Activated T-helper 9 cell treated with anti-CD3 and anti-CD28 coated beads, Interleukin-2, amount 50 U/mL, for 16 hours (primary cell): ENCODE data around the gene AMPD3.

Source experiments
- DNase-seq: peaks from one replicate; pipeline ENCODE4 v3.0.0-alpha.2; 2020; ENCODE audit warnings: low read depth

The AMPD3 gene

DNA sequence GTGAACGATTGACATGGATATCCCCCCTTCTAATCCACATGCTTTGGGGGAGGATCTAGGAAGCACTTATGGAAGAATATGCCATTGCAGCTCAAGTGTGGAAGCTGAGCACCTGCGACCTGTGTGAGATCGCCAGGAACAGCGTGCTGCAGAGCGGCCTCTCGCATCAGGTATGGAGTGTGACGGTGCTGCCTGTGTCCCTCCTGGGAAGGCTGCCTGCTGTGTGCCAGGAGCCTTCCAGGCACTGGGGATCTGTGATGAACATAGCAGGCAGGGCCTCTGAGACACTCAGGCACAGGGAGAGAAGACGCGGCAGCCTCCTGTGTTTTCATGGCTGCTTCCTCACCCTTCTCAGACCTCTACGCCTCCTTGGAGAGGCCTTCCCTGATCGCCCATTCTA lies 49.4 kb downstream of the AMPD3 start:
- DNase-seq, result no peak

DNA sequence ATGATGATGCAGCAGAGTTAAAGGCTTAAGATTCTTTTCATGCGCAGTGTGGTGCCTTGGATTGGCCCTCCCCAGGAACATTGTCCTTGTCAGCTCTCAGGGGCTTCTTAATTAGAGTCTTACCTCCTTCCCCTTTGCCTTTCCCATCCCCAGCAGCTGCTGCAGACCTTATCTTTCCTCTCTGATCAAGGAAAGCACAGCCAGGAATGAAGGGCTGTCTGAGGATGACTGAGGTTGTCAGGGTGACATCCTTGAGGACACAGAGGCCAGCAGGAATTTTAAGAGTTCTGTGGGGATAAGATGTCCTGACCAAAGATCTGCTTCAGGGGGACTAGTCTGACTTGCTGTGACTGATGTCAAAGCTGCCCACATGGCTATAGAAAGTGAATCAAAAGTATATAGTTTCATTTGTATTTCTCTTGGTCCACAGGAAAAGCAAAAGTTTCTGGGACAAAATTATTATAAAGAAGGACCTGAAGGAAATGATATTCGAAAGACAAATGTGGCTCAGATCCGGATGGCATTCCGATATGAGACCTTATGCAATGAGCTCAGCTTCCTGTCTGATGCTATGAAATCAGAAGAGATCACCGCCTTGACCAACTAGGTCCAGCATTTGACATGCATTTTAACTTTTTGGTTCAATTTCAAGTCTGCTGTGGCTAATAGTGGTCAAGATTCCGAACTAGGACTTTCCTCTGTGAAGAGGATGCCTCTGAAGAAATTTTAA lies 50.4 kb downstream of the AMPD3 start:
- DNase-seq, result no peak

DNA sequence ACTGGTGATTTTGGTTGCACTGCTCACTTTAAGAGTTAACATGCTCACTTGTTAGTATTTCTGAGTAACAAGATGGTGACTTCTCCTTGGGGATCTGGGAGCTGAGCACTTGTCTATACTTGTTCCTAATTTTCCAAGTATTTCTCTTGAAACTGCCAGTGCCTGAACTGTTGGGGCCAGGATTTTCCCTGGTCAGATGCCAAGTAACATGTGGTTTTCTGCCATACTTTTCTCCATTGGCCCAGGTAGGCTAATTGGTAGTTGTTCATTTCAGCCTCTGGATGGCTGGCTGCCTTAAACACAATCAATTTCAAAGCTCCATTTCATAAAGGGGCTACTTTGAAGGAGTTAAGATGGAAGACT lies 50.9 kb downstream of the AMPD3 start:
- DNase-seq, result no peak

DNA sequence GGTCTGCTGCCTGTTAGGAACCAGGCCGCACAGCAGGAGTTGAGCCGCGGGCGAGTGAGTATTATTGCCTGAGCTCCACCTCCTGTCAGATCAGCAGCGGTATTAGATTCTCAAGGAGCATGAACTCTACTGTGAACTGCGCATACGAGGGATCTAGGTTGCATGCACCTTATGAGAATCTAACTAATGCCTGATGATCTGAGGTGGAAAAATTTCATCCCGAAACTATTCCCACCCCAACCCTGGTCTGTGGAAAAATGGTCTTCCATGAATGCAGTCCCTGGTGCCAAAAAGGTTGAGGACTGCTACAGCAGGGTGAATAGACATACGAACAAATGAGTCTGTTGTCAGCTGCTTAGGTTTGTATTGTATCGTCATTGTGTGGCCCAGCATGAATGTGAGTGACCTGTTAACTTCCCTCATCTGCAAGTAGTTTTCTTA lies 56.1 kb downstream of the AMPD3 start:
- DNase-seq, result no peak

DNA sequence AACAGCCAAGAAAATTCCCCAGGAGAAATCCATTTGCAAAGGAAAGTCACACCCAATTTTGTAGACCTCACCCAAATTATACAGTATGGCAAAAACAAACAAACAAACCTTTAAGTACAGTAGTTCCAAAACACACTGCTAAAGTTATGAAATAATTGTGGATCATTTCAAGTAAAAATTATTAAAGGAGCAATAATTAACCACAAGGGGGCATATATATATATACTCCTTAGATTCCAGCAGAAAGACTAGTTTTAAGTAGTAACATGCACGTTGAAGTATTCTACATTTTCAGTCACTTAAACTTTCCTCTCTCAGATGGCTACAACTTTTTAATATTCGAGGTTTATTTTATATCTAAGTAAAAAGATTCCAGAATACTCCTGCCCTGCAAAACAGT lies 59.1 kb downstream of the AMPD3 start:
- DNase-seq, result no peak

DNA sequence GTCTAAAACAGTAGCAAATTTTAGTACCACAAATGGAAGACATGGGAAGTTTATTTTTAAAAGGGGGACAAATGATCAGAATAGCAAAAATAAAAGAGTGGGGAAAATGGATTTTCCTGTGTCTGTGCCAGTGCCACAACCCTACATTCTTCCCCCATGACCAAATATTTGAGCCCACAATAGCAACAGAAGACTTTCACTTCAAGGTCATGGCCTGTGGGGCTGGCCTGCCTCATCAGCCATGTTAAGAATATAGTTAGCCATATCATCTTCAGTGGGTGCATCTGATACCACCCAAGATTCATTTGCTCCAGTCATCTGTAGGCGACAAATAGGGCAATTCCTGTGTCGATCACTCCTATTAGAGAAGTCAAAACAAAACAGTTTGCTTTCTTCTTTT lies 59.6 kb downstream of the AMPD3 start:
- DNase-seq, result no peak

DNA sequence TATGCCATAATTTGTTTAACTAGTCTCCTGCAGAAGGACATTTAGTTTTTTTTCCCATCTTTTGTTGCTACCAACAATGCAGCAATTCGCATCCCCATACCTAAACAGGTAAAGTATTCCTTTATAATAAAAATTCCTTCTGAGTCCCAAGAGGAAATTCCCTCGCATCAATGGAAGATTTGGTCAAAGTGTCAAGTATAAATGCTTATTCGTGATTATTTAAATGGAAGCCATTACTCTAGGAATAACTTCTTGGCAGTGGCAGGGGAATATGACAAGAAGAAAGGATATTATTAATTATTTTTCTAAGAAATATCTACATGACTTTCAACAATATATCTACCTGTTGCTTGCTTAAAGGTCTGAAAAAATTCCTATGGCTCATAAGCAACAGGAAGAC lies 60.4 kb downstream of the AMPD3 start:
- DNase-seq, result no peak

DNA sequence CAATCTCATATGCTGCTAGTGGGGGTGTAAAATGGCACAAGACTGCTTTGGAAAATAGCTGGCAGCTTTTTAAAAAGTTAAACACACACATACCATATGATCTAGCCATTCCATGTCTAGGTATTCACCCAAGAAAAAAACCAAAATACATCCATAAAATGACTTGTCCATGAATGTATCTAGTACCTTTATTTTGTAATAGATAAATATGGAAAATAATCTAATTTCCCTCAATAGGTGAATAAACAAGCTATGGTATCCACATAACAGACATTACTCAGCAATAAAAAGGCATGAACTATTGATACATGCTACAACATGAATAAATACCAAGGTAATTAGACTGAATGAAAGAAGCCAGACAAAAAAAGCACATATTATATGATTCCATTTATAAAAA lies 63.1 kb downstream of the AMPD3 start:
- DNase-seq, result no peak

DNA sequence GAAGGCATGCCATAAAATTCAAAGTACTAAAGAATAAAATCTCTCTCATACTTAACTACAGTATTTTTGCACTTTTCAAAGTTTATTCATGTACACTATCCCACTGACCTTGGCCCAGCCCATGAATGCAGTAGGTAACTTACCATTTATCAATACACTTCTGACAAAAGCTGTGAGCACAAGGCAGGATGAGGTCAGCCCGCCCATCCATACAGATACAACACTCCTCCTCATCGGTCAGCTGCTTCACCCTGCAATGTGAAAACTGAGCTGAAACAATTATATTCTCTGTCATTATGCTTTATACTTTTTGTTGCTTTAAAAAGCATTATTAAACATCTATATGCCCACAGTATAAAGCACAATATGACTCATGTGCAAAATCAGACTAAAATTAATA lies 63.8 kb downstream of the AMPD3 start:
- no peak for DNase-seq

DNA sequence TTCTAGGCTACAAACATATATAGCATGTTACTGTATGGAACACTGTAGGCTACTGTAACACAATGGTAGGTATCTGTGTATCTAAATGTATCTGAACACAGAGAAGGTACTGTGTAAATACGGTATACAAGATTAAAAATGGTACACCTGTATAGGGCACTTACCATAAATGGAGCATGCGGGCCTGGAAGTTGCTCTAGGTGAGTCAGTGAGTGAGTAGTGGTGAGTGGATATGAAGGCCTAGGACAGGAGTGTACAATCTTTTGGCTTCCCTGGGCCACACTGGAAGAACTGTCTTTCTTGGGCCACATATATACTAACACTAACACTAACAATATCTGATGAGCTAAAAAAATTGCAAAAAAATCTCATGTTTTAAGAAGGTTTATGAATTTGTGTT lies 64.6 kb downstream of the AMPD3 start:
- DNase-seq, result no peak

DNA sequence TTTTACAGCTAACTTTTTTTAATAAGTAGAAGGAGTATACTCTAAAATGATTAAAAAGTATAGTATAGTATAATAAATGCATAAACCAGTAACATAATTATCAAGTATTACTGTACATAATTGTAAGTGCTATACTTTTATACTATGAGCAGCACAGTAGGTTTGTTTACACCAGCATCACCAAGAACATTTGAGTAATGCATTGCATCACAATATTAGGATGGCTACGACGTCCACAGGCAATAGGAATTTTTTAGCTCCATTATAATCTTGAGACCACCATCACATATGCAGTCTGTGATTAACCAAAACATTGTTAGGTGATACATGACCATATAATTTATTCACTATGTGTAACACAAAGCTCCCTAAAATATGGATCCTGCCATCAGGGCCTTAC lies 65.5 kb downstream of the AMPD3 start:
- DNase-seq, result no peak

DNA sequence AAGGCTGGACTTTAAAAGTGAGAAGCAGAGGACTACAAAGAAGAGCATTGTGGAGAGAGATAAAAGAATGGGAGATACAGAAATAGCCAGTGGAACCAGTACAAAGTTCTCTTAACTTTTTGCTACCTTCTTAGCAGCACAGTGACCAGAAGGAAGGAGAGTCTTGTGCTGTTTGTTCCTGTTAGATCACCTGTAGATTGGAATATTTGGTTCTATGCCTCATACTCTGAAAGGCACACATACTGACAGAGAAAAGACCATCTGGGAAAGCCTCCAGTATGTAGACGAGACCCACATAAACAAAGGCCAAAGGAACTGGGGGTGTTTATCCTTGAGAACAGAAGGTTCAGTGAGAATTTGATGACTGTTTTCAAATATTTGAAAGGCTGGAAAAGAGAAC lies 67.2 kb downstream of the AMPD3 start:
- no peak for DNase-seq

DNA sequence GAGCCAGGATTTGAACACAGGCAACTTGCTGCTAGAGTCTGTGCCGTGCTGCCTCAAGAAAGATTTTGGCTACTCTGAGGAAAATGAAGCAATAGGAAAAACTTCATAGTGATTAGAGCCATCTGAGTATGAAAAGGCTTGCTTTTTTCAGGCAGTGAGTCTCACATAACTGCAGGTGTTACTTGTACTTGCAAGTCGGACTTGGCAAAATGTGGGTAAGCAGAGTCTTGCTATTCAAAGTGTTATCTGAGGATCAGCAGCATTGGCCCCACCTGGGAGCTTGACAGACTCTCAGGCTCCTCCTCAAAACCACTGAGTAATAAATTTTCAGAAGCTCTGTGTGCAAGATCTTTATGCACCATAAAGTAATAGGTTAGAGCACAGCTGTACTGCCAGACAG lies 67.9 kb downstream of the AMPD3 start:
- no peak for DNase-seq

DNA sequence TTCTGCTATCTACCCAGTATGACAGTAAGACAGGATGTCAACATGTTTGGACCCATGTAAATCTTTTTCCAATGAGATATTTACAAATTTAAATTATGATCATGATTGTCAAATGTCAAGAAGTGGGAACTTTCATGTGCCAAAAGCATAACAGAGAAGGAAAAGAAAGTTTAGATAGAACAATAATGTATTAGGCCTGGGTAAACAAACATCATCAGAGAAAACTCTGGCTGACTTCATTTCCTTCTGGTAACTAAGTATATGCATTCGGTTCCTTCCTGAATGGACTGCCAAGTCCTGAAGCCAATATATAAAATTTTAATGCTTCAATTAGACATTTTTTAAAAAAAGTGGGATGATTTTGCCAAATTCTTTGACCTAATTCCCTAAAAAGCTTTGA lies 69.4 kb downstream of the AMPD3 start:
- DNase-seq, result no peak

DNA sequence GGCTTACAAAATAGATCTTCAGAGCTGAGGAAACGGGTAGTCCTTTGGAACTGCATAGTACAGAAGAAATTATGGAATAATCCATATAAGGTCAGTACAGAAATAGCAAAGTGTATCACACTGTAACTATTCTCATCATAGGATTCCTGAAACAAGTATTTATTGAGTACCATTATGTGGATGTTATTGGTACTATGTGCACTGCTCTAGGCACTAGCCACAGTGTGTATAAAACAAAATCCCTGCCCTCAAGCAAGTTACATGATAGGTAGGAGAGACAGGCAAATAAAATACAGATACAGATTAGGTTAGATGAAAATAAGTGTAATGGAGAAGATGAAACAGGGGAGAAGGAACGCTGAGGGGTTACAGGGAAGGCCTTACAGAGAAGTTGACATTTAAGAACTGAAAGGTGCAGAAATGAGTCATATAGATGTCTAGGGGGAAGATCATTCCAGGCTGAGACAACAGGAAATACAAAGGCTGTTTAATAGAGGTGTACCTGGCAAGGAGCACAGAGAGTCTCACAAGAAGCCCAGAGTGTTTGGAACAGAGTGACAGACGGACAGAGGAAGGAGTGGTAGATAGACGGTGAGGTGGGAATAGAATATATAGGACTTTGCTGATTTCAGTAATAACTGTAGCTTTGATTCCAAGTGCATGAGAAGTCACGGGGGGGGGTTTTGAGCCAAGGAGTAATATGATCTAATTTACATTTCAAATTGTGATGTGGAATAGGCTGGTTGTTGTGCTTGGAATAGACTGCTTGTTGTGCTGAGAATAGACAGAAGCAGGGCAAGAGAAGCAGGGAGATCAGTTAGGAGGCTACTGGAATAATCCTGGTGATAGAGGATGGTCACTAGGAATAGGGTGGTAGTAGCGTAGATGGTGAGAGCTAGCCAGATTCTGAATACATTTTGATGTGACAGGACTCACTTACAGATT lies 72.2 kb downstream of the AMPD3 start:
- no peak for DNase-seq

DNA sequence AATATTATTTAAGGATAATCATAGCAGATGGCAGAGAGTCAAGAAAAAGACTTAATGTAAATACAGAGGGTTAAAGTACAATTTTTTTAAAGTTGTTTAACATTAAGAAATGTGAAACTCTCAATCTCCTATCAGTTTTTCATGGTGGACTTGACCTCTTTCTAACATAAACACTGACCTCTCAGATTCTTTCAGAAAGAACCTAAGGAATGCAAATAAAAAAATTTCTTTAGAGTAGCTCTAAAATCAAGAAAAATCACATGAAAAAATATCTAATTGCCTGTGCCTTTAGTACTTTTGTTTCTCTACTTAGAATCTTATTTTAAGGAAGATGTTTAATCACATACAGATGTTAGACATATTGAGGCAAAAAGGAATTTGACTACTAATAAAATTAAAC lies 73.1 kb downstream of the AMPD3 start:
- DNase-seq, result no peak

DNA sequence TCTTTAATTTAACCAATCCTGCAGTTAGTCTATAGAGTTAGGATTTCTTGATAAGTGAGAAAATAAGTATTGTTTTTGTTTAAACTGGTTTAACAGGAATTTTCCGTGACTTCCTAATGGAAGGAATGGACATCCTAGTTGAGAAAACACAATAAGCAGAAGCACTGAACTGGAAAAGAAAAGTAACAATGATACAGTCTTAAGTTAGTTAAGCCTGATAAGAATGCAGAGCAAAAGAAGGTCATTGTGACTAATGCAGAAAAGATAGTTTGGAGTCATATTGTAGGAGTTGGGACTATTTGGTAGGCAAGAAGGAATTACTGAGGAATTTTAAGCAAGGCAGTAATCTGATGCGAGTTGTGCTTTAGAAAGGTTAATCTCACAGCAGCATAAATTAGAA lies 74.2 kb downstream of the AMPD3 start:
- DNase-seq, result no peak

DNA sequence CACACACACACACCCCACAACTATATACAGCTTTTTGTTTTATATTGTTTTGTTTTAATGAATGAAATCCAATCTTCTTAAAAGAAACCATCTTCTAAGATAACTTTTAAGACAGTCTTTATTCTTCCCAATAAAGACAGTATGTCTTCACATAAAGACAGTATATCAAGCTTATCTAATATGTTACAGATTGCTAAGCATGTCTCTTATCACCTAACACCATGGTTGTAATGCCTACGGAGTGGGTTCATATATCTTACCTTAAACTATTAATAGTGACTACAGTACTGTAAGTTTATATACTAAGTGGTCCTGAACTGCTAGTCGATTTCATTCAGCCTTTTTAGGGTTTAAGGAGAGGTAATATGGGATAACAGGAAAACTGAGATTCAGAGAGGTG lies 77.5 kb downstream of the AMPD3 start:
- no peak for DNase-seq

DNA sequence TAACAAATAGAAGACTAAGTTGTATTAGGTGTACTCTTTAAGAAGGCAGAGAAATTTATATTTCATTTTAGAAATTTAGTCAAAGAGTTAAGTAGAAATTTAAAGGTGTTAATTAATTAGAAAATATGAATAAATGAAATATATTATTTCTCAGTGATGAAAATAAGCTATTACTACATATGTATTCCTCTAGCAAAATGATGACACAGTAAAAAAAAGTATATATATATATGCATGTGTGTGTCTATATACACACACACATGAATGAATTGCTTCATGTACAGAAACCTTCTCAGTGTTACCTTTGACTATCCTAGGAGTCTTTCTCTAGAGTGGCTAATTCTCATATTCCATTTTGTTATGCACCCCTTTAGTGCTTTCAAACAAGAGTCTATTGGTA lies 78.3 kb downstream of the AMPD3 start:
- no peak for DNase-seq

DNA sequence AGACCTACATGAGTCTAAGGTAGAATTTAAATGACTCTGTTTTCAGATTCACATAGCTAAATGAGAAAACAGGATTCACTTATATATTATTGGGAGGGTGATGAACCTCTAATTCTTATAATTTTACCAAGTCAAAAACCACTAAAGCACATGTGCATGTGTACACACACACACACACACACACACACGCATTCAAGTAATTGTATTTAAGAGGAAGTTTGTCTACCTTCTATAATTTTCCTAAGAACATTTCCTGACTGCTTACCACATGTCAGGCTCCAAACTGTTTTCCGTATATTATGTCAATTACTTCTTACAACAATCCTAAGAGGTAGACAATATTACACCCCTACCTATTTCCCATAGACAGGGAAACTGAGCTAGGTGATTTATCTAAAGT lies 79.3 kb downstream of the AMPD3 start:
- no peak for DNase-seq

DNA sequence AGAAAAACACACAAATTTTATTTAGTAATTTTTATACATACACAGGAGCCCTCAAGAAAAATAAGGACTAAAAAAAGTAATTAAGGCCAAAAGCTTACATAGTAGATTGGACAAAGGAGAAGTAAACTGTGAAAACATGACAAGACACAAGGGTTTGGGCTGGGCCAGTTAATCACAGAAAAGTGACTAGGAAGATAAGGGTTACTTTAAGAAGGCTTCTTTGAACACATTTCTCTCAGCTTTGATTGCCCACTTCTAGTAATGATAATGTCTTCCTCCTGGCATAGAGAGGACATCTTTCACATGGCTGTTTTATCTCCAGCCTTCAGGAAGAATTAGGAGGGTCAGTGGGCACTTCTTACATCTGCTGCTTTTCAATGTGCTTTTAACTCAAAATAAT lies 82.5 kb downstream of the AMPD3 start:
- no peak for DNase-seq

DNA sequence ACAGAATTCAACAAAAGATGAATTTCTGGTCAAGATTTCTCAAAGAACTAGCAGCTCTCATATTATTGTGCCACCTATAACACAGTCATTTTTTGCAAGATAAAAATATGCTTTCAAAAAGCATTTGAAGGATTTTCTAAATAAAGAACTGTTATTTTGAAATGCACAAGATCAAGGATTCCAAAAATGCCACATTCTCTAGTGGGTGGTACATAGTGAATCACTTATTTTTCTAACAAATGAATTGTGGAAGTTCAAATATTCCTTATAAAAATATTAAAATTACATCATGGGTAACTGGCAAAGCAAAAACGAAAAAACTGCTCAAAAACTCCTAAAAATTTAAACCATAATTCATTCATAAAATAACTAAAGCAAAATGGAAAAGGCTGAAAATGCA lies 83.9 kb downstream of the AMPD3 start:
- no peak for DNase-seq

DNA sequence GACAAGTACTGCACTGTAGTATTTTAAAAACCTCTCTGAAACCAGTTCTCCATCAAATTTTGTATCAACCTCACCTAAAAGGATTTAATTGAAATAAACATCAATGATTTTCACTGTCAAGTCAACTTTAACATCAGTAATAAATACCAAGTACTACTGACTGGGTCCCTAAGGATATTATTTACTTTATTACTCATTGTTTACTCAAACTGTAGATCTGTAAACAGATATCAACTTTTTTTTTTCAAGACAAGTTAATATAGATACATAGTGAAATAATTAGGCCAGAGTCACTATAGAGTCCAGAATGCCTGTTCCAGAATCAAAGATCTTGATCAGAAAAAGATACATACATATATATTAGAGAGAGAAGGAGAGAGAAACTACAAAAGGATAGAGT lies 84.3 kb downstream of the AMPD3 start:
- DNase-seq, result no peak

DNA sequence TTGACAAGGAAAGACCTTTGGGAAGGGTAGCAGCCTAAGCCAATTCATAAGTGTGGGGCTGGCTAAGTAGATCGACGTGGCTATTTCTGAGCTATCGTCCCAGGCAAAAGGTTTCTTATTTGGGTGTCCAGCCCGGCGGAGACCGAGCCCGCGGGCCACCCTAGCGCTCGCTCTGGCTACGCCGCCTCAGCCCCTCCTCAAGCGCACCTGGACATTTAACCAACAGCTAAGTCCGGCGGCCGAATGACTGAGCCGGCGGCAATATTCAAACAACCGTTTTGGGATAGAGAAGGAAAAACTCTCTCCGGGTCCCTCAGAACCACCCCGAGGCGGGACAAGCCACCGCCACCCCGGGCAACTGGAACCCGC lies 85.5 kb downstream of the AMPD3 start:
- no peak for DNase-seq
